HG03565 (cell line): ENCODE data around the gene OR2Z1.

Source experiments
- ATAC-seq: cut with Tn5 transposase; IDR thresholded peaks from one replicate; pipeline ENCODE4 v1.9.1; 2021; ENCODE audit warnings: mild to moderate bottlenecking, moderate library complexity; ENCODE audit not compliant: unreplicated experiment

OR2Z1 gene

GRCh38 chr19:8721334-8721733 lies at the start of gene OR2Z1:
Gene OR2Z1 (plus strand): TSS chr19:8721634. CDS start chr19:8731029, 9,395 bp downstream.
- ATAC-seq = no peak

GRCh38 chr19:8673276-8673891 lies 48.0 kb upstream of the OR2Z1 start:
- no peak for ATAC-seq

GRCh38 chr19:8675066-8675465 lies 46.4 kb upstream of the OR2Z1 start:
- ATAC-seq = no peak

- no peak for ATAC-seq
Measured at GRCh38 chr19:8678244-8678807, 43.1 kb upstream of the OR2Z1 start.

- ATAC-seq = no peak
Measured at GRCh38 chr19:8680676-8681344, 40.6 kb upstream of the OR2Z1 start.

GRCh38 chr19:8681345-8682029 lies 39.9 kb upstream of the OR2Z1 start:
- ATAC-seq = no peak

GRCh38 chr19:8682472-8682871 lies 39.0 kb upstream of the OR2Z1 start:
- no peak for ATAC-seq

- no peak for ATAC-seq
Measured at GRCh38 chr19:8682931-8683330, 38.5 kb upstream of the OR2Z1 start.

GRCh38 chr19:8684001-8684902 lies 37.2 kb upstream of the OR2Z1 start:
- ATAC-seq = no peak

- ATAC-seq = no peak
Measured at GRCh38 chr19:8686549-8686948, 34.9 kb upstream of the OR2Z1 start.

GRCh38 chr19:8688930-8689329 lies 32.5 kb upstream of the OR2Z1 start:
- ATAC-seq = no peak

GRCh38 chr19:8690753-8691539 lies 30.5 kb upstream of the OR2Z1 start:
- ATAC-seq = no peak

GRCh38 chr19:8695501-8695900 lies 25.9 kb upstream of the OR2Z1 start:
- no peak for ATAC-seq

GRCh38 chr19:8695911-8696310 lies 25.5 kb upstream of the OR2Z1 start:
- ATAC-seq = no peak

- ATAC-seq = no peak
Measured at GRCh38 chr19:8696993-8697392, 24.4 kb upstream of the OR2Z1 start.

- ATAC-seq = no peak
Measured at GRCh38 chr19:8697671-8698432, 23.6 kb upstream of the OR2Z1 start.

GRCh38 chr19:8698433-8699063 lies 22.9 kb upstream of the OR2Z1 start, which contains the start of gene ACTL9:
Gene ACTL9 (minus strand): TSS chr19:8698795. CDS start chr19:8698701, 94 bp downstream.
- ATAC-seq = no peak

- no peak for ATAC-seq
Measured at GRCh38 chr19:8699908-8700307, 21.5 kb upstream of the OR2Z1 start.

GRCh38 chr19:8700956-8701355 lies 20.5 kb upstream of the OR2Z1 start:
- no peak for ATAC-seq
